Fibroblast of lung (primary cell): Measurements from ENCODE around the gene NID1. TPM values are rescaled to one million over a fixed set of nuclear protein-coding genes. Genes with fewer than 3 reads are reported as not detected.
"Not testable (repeated sequence)": the region's sequence is repeated elsewhere in the genome, so short reads cannot be mapped to it uniquely, and the experiment has no call there.

Source experiments
- DNase-seq, 2 donors: peaks; one replicate each; pipeline versions ENCODE4 v3.0.0 to v3.0.0-alpha.2; 2010; ENCODE audit warnings: low read depth in 2 of 2
- H2AFZ ChIP-seq: 2 replicates; pipeline ENCODE4 v1.5.1; 2012; ENCODE audit warnings: low read length, control low read depth, inconsistent platforms
- H3K27ac ChIP-seq: 2 replicates; pipeline ENCODE4 v1.5.1; 2011; ENCODE audit warnings: low read length, control low read depth; ENCODE audit not compliant: insufficient read depth
- H3K27me3 ChIP-seq: 2 replicates; pipeline ENCODE4 v1.5.1; 2011; ENCODE audit warnings: mild to moderate bottlenecking, low read length; ENCODE audit not compliant: control insufficient read depth, insufficient read depth
- H3K36me3 ChIP-seq: 2 replicates; pipeline ENCODE4 v1.5.1; 2011; ENCODE audit warnings: low read length; ENCODE audit not compliant: control insufficient read depth, insufficient read depth
- H3K4me1 ChIP-seq: 2 replicates; pipeline ENCODE4 v1.5.1; 2011; ENCODE audit warnings: low read length; ENCODE audit not compliant: control insufficient read depth, insufficient read depth; ENCODE audit errors: extremely low read depth
- H3K4me2 ChIP-seq: 2 replicates; pipeline ENCODE4 v1.5.1; 2011; ENCODE audit warnings: low read length, control low read depth; ENCODE audit not compliant: insufficient read depth; ENCODE audit errors: extremely low read depth
- H3K4me3 ChIP-seq, 4 experiments: fragments of 200-600 bp in 1 of 4; sonication (generic) in 1 of 4; replicated peaks in 1 of 4; 2 replicates each; pipeline ENCODE4 v1.5.1; 2011 to 2016; ENCODE audit warnings: low read length in 4 of 4, low read depth in 3 of 4, mild to moderate bottlenecking in 3 of 4, control low read depth in 2 of 4, inconsistent platforms in 1 of 4, mixed read lengths in 1 of 4; ENCODE audit not compliant: insufficient read depth in 1 of 4; ENCODE audit errors: control extremely low read depth in 1 of 4
- H3K79me2 ChIP-seq: 2 replicates; pipeline ENCODE4 v1.5.1; 2012; ENCODE audit warnings: mild to moderate bottlenecking, low read length, inconsistent platforms; ENCODE audit not compliant: control insufficient read depth, insufficient read depth
- H3K9ac ChIP-seq: 2 replicates; pipeline ENCODE4 v1.5.1; 2011; ENCODE audit warnings: mild to moderate bottlenecking, low read length, control low read depth; ENCODE audit not compliant: insufficient read depth
- H3K9me3 ChIP-seq: 2 replicates; pipeline ENCODE4 v1.5.1; 2012; ENCODE audit warnings: low read depth, low read length; ENCODE audit not compliant: control insufficient read depth, insufficient read depth
- H4K20me1 ChIP-seq: 2 replicates; pipeline ENCODE4 v1.5.1; 2011; ENCODE audit warnings: low read length; ENCODE audit not compliant: control insufficient read depth, insufficient read depth; ENCODE audit errors: extremely low read depth
- CTCF ChIP-seq, 2 donors: IDR thresholded peaks in 1 of 2; conservative IDR thresholded peaks in 1 of 2; 1 replicate in 1 of 2; 2 replicates in 1 of 2; pipeline ENCODE4 v1.5.1; 2011 to 2012; ENCODE audit warnings: low read length in 2 of 2, control low read depth in 1 of 2, inconsistent platforms in 1 of 2, low read depth in 1 of 2, mild to moderate bottlenecking in 1 of 2
- EZH2 ChIP-seq: IDR thresholded peaks from 2 replicates; pipeline ENCODE4 v1.5.1; 2012; ENCODE audit warnings: low read length, control low read depth, mild to moderate bottlenecking; ENCODE audit errors: missing control alignments
- polyA plus RNA-seq, 2 donors: library from polyadenylated mRNA; depleted of rRNA in 1 of 2; stranded (reverse) in 1 of 2; unstranded in 1 of 2; fragments of >200 nt; gene quantifications; 2 replicates each; pipeline ENCODE4 v1.2.1, GENCODE V29; 2011 to 2012; ENCODE audit warnings: missing spikeins in 1 of 2
- total RNA-seq: library from RNA; depleted of rRNA; stranded (reverse); fragments of >200 nt; gene quantifications from 2 replicates; pipeline ENCODE4 v1.2.1, GENCODE V29; 2014

NID1 gene
- total and polyA plus RNA-seq, 2 donors (not counting 1 experiment from before 2014, with no cell fraction given): 29.1 to 152 TPM

GRCh38 chr1:235930543-235930942 lies 134.3 kb downstream of the NID1 start:
- H4K20me1 ChIP-seq: no peaks in the 10 kb centered on the region
- H3K27ac ChIP-seq: no peak overlapping the region
- no peaks in the 10 kb centered on the region for H3K27me3 ChIP-seq
- no peak overlapping the region for H3K9ac ChIP-seq
- H3K9me3 ChIP-seq: no peaks in the 10 kb centered on the region
- no peaks in the 10 kb centered on the region for H3K36me3 ChIP-seq
- DNase-seq: no peak
- TF ChIP-seq CTCF (conservative IDR thresholded peaks at IDR 0.05 in 1 of 2, IDR thresholded peaks at IDR 0.05 in 1 of 2; ENCODE audit: low read depth in 1 of 2, low read length in 2 of 2) (no peak), EZH2 (no peak)
- H3K4me3 ChIP-seq: no peak overlapping the region
- H3K4me2 ChIP-seq: no peak overlapping the region
- H3K4me1 ChIP-seq: no peaks in the 10 kb centered on the region
- no peak overlapping the region for H2AFZ ChIP-seq
- no peaks in the 10 kb centered on the region for H3K79me2 ChIP-seq

GRCh38 chr1:235929216-235929615 lies 135.7 kb downstream of the NID1 start:
- H3K79me2 ChIP-seq: no peaks in the 10 kb centered on the region
- H3K9ac ChIP-seq: no peak overlapping the region
- TF ChIP-seq CTCF (conservative IDR thresholded peaks at IDR 0.05 in 1 of 2, IDR thresholded peaks at IDR 0.05 in 1 of 2; ENCODE audit: low read depth in 1 of 2, low read length in 2 of 2) (no peak), EZH2 (no peak)
- no peak overlapping the region for H3K27ac ChIP-seq
- H4K20me1 ChIP-seq: no peaks in the 10 kb centered on the region
- no peaks in the 10 kb centered on the region for H3K9me3 ChIP-seq
- H2AFZ ChIP-seq: no peak overlapping the region
- DNase-seq: peak in 1 of 2 donors; percentile 43
- H3K4me1 ChIP-seq: no peaks in the 10 kb centered on the region
- H3K36me3 ChIP-seq: no peaks in the 10 kb centered on the region
- H3K4me3 ChIP-seq: no peak overlapping the region
- no peaks in the 10 kb centered on the region for H3K27me3 ChIP-seq
- H3K4me2 ChIP-seq: no peak overlapping the region

- TF ChIP-seq EZH2 (no peak), CTCF (conservative IDR thresholded peaks at IDR 0.05 in 1 of 2, IDR thresholded peaks at IDR 0.05 in 1 of 2; ENCODE audit: low read depth in 1 of 2, low read length in 2 of 2) (no peak)
- H3K27ac ChIP-seq: no peak overlapping the region
- H3K4me3 ChIP-seq: no peak overlapping the region
- no peaks in the 10 kb centered on the region for H4K20me1 ChIP-seq
- H3K79me2 ChIP-seq: no peaks in the 10 kb centered on the region
- no peaks in the 10 kb centered on the region for H3K36me3 ChIP-seq
- H2AFZ ChIP-seq: no peak overlapping the region
- DNase-seq: no peak
- H3K4me2 ChIP-seq: no peak overlapping the region
- H3K9ac ChIP-seq: no peak overlapping the region
- H3K27me3 ChIP-seq: no peaks in the 10 kb centered on the region
- H3K9me3 ChIP-seq: no peaks in the 10 kb centered on the region
- H3K4me1 ChIP-seq: peaks cover 7% of the 10 kb centered on the region
These were observed 136.7 kb downstream of the NID1 start for GRCh38 chr1:235928197-235928596.

GRCh38 chr1:235927551-235927950 lies 137.3 kb downstream of the NID1 start:
- not testable (repeated sequence) for H2AFZ ChIP-seq, H3K4me1 ChIP-seq, H4K20me1 ChIP-seq, H3K27ac ChIP-seq, H3K27me3 ChIP-seq, H3K4me2 ChIP-seq, H3K4me3 ChIP-seq, H3K79me2 ChIP-seq, H3K9me3 ChIP-seq, H3K9ac ChIP-seq, H3K36me3 ChIP-seq, DNase-seq
